Renal pelvis (tissue), 4 donors: ENCODE results near the gene PHLDB1. TPM values are rescaled to one million over a fixed set of nuclear protein-coding genes. Genes with fewer than 3 reads are reported as not detected.
A peak's percentile ranks its signal among the peaks of the same experiment; 100 is the strongest.
"Not testable (repeated sequence)": the region's sequence is repeated elsewhere in the genome, so short reads cannot be mapped to it uniquely, and the experiment has no call there.

Experiments used
- DNase-seq: peaks from one replicate; pipeline ENCODE4 v3.0.0-alpha.2; 2013
- polyA plus RNA-seq, 3 donors: library from polyadenylated mRNA; unstranded; fragments of 120-200 nt; gene quantifications; one replicate each; pipeline ENCODE4 v1.2.1, GENCODE V29; 2013; ENCODE audit not compliant: insufficient read length in 3 of 3

Gene PHLDB1
- polyA plus RNA-seq, 3 donors = 124 to 204 (median 185) TPM

DNA sequence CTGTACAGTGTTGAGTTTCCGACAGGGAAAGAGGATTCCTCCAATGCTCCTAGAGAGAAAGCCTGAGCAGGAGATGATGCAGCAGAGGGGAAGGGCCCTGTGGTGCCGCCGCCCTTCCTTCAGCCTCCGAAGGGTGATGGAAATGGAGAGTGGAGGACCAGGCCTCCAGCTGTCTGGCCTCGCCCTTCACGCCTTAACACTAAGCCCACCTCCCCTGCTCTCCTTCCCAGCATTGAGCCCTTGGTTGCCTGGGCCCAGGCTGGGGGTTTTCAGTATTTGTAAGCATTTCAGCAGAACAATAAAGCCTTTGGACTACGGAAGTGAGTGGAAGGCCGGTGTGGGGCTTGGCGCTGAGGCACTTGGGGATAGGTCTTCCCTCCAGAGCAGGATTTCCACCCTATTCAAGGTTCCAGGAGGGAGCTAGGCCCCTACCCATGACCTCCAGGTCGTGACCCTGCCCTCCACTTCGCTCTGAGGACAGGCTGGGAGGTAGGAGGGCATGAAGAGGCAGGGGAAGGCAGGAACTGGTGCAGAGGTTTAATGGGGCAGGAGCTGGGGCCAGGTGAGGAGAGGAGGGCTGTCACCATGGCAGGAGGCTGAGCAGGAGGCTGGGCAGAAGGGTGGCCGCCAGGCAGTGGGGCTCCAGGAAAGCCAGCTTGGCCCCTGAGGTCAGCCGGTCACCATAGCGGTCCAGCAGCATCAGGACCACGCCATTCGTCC, 50.5 kb downstream of the PHLDB1 start:
- no peak for DNase-seq

DNA sequence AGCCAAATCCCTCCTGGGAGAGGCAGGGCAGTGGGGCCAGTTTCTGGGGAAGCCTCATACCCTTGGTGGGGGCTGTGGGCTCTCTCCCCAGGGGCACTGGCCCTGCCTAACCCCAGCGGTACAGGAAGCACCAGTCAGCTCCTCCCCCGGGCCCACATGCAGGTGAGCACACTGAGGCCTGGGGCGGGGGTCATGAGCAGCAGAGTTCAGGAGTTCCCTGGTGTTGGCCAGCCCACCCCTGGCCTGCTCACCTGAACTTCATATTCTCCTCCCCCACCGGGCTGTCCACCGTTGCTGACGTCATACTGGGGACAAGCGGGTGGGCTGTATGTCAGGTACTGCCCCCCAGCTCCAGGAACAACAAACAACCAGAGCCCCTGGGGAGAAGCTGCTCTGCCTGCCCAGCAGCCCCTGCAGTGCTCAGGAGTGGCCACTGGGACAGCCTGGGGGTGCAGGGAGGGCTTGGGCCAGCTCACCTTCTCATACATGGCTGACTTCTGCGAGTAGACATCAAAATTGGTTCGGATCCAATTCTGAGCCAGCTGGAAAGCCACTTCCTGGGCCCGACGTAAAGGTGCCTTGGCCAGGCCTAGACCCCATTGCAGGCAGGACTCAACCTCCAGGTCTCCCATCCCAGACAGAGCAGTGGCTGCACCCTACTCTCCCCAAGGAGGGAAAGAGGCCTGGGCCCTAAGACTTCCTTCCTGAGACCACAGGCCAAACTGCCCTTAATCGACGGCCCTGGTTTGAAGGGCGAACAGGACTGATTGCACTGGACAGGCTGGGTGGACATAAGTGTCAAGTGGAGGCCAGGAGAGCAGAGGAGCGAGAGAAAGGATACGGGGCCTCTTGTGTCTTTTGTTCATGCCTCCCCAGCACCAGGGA, 51.3 kb downstream of the PHLDB1 start:
- no peak for DNase-seq

- DNase-seq = peak; percentile 87
These were observed 52.0 kb downstream of the PHLDB1 start for GRCh38 chr11:118659314-118659952.

GRCh38 chr11:118659953-118660680, 52.7 kb downstream of the PHLDB1 start:
- no peak for DNase-seq

DNA sequence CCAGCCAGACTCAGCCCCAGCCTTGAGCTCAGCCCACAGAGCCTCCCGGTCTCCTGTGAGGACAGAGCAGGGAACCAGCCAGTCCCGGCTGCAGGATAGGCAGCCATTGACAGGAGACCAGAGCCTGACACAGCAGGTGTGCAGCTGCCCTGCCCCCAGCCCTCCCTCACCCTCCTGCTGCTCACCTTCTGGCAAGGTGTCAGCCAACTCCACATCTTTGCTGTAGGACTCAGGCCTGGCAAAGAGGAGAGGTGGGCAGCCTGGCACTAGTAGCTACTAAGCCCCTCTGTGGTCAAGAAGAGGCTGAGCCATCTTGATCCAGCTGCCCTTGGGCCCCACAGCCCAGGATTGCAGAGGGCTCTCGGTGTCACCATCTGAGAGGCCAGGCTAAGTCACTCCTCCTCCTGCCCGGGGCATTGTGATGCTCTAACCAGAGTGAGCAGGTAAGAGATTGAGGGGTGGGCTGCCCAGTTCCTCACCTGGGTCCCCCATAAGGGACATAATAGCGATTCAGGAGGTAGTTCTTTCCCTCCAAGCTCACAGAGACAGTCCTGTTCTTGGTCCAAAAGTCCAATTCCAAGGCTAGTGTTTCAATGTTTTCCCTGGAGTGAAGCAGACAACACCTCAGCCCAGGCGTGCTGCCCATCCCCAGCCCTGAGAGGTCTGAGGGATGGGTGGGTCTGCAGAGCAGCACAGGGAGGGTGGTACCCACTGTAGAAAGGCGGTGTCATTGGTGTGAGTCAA, 53.4 kb downstream of the PHLDB1 start:
- no peak for DNase-seq

DNA sequence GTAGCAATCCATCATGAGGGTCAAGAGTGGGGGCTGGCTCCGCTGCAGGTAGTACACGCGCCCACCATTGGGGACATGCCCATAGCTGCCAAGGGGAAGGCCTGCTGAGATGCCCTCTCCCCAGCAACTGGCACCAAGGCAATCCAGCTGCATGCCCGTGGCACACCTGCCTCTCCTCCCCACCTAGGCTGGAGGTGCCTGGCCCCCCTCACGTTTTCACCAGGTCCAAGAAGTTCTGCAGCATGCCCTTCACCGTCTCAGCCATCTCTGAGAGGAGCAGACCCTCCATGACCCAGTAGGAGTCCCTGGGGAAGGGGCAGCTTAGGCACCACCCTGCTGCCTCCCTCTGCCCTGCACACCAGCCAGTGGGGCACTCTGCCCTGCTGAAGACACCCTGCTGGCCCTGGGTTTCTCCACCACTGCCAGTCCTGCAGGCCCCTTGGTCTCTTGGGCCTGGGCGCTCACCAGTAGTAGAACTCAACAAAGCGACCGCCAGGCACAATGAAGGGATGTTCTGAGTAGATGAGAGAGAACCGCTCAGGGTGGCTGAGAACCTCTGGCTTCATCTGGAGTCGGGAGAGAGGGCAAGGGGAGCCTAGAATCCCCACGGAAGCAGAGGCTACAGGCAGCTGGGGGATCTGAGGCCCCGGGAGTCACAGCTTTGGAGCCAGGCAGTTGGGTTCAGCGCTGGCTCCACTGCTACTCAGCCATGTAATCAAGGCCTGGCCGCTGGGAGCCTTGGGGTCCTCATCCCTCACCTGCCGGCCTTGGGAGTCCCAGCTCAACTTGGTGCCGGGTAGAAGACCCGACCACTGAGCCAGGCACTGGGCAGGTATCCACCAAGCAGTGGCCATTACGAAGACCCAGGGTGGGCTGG, 54.2 kb downstream of the PHLDB1 start:
- no peak for DNase-seq

- no peak for DNase-seq
These were observed 55.2 kb downstream of the PHLDB1 start for GRCh38 chr11:118662401-118663271.

GRCh38 chr11:118663381-118663780, 56.0 kb downstream of the PHLDB1 start:
- no peak for DNase-seq

- no peak for DNase-seq
These were observed 56.5 kb downstream of the PHLDB1 start for GRCh38 chr11:118663902-118664301.

DNA sequence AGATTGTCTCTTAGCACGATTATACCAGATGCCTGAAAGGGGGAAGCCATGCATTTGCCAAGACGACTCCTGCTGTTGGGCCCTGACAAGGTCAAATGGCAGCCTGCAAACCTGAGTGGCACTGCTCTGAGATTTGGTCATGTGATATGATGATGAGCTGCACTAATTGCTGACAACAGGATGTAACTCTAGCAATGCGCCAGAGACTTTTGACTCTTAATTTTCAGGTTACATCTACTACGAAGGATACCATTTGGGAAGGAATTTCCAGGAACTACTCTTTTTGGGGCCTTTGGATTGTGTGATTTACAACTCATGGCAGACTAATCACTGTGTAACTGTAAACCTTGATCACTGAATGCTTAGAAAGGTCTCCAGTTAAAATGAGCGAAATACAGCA, 59.0 kb downstream of the PHLDB1 start:
- peak; percentile 61 for DNase-seq

GRCh38 chr11:118670063-118670462, 62.6 kb downstream of the PHLDB1 start:
- no peak for DNase-seq

DNA sequence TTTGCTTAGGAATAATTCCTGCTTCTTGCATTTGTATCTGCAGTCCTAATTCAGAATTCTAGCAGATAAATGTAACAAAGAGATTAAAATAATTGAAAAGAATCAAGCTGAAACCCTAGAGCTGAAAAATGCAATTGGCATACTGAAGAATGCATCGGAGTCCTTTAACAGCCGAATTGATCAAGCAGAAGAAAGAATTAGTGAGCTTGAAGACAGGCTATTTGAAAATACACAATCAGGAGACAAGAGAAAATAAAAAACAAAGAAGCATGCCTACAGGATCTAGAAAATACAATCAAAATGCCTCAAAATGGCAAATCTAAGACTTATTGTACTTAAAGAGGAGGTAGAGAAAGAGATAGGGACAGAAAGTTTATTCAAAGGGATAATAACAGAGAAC, 63.8 kb downstream of the PHLDB1 start:
- DNase-seq = no peak

DNA sequence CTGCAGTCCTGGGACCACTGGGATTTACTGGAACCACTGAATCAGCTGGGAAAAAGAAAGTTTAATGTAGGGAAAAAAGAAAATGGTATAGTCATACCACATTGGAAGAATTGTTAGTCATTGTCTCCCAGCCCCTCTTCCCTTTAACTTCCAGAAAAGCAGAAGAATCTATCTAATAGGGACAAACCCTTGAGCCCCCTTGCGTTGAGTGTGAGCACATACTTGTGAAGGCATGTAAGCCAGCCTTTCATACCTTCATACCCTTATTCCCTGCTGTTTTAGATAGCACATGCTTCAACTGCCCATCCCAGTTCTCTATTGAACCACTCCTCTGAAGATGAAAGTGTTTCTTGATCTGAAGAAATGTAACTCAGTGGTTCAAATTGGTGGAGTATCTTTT, 65.4 kb downstream of the PHLDB1 start:
- DNase-seq = no peak

- DNase-seq = no peak
These were observed 66.1 kb downstream of the PHLDB1 start for GRCh38 chr11:118673361-118674081.

- DNase-seq = no peak
These were observed 66.6 kb downstream of the PHLDB1 start for GRCh38 chr11:118674082-118674435.

DNA sequence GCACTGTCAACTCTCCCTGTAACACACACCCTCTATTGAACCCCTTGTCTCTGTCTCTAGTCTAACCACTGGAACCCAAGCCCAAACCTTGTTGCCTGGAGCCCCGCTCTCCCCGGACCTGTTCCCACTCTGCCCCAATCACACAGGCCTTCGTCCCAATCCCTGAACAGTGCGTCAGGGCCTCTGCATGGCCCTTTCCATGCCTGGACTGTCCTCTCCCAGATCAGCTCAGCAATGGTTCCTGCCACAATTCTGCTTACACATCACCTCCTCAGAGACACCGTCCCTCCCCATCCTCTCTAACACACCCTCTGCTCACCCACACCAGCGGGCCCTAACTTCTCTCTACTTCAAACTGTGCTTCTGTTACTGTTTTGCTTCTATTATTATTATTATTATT, 70.6 kb downstream of the PHLDB1 start:
- DNase-seq = no peak

GRCh38 chr11:118678908-118679307, 71.5 kb downstream of the PHLDB1 start:
- DNase-seq = not testable (repeated sequence)

GRCh38 chr11:118679483-118679882, 72.1 kb downstream of the PHLDB1 start, which contains the start of gene TREH:
Gene TREH (minus strand): TSS chr11:118679650. CDS start chr11:118679627, 23 bp downstream.
- DNase-seq = no peak
